Activated CD4-positive, alpha-beta T cell treated with anti-CD3 and anti-CD28 coated beads, Interleukin-10, Interleukin-2, amounts not matched to agents 100 ng/mL and 50 ng/mL, durations not matched to agents 16 hours and 8 hours (primary cell): Measurements from ENCODE around the gene MOSMO.
"Not testable (repeated sequence)": the region's sequence is repeated elsewhere in the genome, so short reads cannot be mapped to it uniquely, and the experiment has no call there.

Experiments used
- DNase-seq: peaks from one replicate; pipeline ENCODE4 v3.0.0-alpha.2; 2020

The MOSMO gene

GRCh38 chr16:22098405-22099255, 90.7 kb downstream of the MOSMO start:
- peak; percentile 57 for DNase-seq

DNA sequence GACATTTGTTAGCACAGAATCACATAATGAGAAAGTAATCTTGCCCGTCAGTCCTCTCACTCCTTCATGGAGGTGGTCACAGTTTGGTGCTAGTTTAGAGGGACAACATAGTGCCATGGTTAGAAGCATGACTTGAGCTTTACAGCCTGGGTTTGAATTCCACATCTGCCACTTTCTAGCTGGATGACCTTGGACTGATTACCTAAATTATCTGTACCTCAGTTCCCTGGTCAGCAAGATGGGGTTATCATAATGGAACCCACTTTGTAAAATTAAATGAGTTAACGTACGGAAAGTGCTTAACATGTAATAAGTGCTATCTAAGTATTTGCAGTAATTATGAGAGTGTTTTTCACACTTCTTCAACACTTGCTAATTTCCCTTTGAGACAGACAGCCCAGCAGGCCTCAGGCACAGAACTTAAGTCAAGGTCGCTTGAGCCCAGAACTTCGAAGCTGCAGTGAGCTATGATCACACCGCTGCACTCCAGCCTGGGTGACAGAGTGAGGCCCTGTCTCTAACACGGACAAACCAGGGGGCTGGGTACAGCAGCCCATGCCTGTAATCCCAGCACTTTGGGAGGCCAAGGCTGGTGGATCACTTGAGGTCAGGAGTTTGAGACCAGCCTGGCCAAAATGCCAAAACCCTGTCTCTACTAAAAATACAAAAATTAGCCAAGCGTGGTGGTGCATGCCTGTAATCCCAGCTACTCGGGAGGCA, 91.5 kb downstream of the MOSMO start:
- no peak for DNase-seq

DNA sequence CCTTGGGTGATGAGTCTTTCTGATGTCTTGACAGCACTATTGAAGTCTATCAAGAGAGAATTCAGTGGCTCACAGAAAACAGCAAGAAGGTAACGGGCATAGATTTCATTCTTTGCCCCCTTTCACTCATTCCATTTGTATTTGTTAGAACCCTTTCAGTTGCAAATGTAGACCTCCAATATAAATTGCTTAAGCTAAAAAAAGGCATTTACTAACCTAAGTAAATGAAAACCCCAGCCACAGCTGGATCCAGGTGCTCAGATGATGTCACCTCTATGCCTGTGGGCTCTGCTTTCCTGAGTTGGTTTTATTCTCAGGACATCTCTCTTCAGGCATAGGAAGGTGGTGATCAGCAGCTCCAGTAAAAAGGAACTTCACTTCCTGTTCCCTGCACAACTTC, 95.5 kb downstream of the MOSMO start:
- DNase-seq = no peak

GRCh38 chr16:22109258-22109898, 101.5 kb downstream of the MOSMO start:
- no peak for DNase-seq

- not testable (repeated sequence) for DNase-seq
Observed at GRCh38 chr16:22111629-22112028, 103.7 kb downstream of the MOSMO start.

DNA sequence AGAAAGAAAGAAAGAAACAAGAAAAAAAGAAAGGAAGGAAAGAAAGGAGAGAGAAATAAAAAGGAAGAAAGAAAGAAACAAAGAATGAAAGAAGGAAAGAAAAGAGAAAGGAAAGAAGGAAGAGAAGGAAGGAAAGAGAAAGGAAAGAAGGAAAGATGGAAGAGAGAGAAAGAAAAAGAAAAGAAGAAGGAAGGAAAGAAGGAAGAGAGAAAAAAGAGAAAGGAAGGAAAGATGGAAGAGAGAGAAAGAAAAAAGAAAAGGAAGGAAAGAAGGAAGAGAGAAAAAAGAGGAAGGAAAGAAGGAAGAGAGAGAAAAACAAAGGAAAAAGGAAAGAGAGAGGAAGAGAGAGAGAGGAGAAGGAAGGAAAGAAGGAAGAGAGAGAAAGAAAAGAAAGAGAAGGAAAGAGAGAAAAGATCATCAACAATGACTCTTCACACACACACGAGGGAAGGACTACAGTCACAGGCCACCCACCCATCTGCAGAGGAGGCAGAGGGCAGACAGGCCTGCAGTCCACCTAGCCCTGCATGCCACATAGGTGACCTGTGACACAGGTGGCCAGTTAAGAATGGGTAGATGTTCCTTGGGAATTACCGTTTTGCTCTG, 108.3 kb downstream of the MOSMO start:
- DNase-seq = no peak

DNA sequence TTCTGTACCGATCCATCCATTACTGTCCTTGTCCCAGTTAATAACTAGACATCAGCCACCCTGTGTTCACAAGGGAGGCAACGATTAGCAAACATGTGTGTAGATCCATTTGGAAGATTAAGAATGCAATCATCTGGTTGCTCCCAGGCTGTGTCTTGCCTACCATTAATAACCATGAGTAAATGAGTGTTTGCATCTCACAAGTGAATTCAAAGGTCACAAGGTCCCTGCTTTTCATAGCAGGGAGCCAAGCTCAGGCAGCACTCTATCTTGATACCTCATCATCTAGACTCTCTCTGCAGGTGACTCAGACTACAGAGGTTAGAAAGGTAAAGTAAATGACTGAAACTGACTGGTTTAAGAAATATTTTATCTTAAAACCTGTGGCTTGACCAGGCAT, 109.7 kb downstream of the MOSMO start:
- DNase-seq = no peak

DNA sequence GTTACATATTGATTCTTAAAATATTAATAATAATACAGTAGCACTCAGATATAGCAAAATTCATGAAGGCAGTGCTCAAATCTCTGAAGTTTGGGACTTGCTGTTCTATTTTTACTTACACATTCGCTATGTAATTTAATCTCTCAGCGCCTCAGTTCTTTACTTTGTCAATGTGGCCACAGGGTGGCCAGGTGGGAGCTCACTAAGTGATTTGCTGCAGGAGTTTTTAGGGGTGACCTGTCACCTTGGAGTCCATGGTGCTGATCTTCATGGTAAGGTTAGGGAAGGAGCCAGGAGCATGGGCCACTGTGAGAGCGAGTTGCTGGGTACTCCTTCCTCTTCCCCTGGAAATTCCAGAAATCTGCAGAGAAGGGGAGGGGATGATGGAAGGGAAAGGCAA, 112.5 kb downstream of the MOSMO start:
- no peak for DNase-seq

DNA sequence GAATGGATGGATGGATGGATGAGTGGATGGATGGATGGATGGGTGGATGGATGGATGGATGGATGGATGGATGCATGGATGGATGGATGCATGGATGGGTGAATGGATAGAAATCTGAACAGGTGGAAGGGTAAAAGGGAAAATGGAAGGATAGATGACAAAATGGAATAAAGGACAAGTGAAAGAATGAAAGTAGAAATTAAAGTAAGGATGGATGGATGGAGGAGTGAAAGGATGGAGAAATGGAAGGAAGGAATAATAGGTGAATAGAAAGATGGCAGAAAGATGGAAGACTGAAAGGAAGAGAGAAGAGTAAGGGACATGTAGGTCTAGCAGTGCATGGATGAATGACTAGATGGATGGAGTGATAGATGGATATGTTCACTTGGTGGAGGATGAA, 114.3 kb downstream of the MOSMO start:
- no peak for DNase-seq

DNA sequence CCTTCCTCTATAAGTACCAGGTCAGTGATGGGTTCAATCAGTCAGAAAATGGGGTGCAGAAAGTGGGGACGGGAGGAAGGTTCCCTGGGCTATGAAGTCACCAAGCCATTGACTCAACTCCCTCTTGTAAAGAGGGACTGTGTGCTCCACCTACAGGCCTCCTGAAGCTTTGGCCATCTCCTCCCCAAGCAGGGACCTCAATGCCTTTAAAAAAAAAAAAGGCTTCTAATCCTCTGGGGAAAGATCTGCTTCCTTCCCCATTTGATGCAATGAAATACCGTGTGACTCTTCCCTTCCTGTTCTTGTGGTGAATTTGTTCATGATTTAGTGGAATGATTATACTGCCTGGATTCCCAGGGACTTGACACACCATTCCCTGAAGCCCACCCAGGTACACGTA, 115.2 kb downstream of the MOSMO start:
- no peak for DNase-seq

- no peak for DNase-seq
Observed at GRCh38 chr16:22123759-22124490, 116.0 kb downstream of the MOSMO start.

GRCh38 chr16:22124583-22125284, 116.8 kb downstream of the MOSMO start:
- DNase-seq = no peak

- no peak for DNase-seq
Observed at GRCh38 chr16:22126037-22126558, 118.2 kb downstream of the MOSMO start.

DNA sequence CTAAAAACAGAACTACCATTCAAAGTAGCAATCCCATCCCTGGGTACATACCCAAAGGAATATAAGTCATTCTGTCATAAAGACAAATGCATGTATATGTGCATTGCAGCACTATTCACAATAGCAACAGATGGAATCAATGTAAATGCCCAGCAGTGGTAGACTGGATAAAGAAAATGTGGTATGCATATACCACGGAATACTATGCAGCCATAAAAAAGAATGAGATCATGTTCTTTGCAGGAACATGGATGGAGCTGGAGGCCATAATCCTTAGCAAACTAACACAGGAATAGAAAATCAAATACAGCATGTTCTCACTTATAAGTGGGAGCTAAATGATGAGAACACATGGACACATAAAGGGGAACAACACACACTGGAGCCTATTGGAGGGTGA, 120.6 kb downstream of the MOSMO start:
- not testable (repeated sequence) for DNase-seq

DNA sequence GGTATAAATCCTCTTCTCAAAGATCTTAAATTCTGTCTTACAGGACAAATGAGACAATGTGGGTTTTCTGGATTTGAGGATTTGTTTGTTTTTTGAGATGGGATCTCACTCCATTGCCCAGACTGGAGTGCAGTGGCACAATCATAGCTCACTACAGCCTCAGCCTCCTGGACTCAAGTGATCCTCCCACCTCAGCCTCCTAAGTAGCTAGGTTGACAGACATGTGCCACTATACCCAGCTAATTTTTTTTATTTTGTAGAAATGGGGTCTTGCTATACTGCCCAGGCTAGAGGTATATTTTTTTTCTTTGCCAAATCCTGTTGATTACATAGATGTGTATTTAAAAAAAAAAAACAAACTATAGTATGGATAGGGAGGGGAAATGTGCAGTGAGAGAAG, 122.6 kb downstream of the MOSMO start:
- DNase-seq = no peak

GRCh38 chr16:22132801-22133200, 124.9 kb downstream of the MOSMO start:
- DNase-seq = no peak
